SH-SY5Y (cell line): ENCODE data around the gene CABLES1.

Experiments
- GATA2 ChIP-seq: IDR thresholded peaks from 2 replicates; pipeline ENCODE4 v1.6.1; 2011; ENCODE audit warnings: mild to moderate bottlenecking, low read depth, low read length
- GATA3 ChIP-seq: IDR thresholded peaks from 2 replicates; pipeline ENCODE4 v1.6.1; 2011; ENCODE audit warnings: low read depth, mild to moderate bottlenecking, low read length, moderate library complexity

DNA sequence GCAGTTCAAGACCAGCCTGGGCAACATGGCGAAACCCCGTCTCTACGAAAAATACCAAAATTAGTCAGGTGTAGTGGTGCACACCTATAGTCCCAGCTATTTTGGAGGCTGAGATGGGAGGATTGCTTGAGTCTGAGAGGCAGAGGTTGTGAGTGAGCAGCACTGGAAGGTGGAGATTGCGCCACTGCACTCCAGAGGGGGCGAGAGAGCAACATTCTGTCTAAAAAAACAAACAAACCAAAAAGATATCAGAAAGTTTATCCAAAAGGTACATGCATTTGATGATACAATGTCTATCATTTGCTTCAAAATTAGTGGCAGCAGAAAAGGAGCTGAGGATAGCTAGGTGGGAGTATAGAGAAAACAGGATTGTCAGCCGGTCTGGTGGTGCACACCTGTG is 39.8 kb upstream of the CABLES1 start:
- TF ChIP-seq GATA2: no peak
- no peak for TF ChIP-seq GATA3
